ENCODE data around the gene TSGA10. TPM values are rescaled to one million over a fixed set of nuclear protein-coding genes. Genes with fewer than 3 reads are reported as not detected.
A peak's percentile ranks its signal among the peaks of the same experiment; 100 is the strongest.

Gene TSGA10
- total RNA-seq, 1 experiment from 2014 or later: 6.6 TPM

DNA sequence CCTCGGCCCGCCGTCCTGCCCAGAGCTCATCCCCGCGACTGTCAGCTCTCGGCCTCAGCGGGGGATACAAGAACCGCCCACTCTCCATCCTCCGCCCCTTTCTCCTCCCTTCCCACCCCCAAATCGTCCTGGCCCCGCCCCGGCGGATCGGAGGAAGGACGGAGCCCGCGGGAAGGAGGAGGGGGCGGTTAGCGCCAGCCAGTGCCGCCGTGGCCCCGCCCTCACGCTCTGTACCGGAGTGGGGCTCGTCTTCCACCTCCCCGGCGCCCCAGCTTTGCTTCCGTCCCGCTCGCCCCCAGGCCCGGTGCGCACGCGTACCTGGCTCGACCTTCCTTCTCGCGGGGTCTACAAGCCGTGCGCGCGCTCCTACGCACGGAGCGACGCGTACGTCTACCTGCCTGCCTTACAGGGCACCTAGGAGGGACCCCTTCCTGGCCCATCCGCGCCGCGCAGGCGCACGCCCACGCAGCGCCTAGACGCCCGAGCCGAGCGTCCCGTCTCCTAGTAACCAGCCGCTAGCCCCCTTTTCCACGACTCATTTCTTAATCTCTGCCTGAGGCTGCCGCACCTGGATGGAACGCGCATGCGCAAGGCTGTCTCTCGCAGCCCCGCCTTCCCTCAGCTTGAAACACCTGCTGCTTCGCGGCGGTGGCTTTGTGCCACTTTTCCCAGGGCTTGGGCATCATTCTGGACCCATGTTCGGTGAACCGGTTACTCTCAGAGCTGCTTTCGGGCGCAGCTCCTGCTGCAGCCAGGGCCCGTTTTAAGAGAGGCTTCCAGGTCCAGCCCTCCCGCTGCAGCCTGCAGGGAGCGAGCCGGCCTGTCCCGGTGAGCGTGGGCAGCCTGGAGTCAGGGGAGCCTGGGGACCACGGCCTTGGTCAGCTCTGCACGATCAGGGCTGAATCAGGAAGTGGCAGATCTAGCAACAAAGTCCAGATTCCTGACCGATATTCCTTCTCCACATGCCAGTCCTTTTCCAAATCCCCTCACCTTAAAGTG is 13.3 kb downstream of the TSGA10 start, which contains the start of gene C2orf15:
C2orf15 (plus strand) TSS at position 598 of the 999 bp plus-strand sequence. CDS start 8,852 bp downstream, outside the sequence.
- DNase-seq (ENCODE audit: low read depth, low spot score) (peak; percentile 87), ATAC-seq (peak; percentile 93)
- Histone ChIP-seq H3K36me3 (ENCODE audit: control insufficient read depth in 1 of 2, insufficient read depth in 2 of 2, low read length in 2 of 2) (no peaks in the 10 kb centered on the region), H3K27me3 (ENCODE audit: insufficient read depth, low read length) (no peaks in the 10 kb centered on the region), H3K9me3 (ENCODE audit: control insufficient read depth in 1 of 2, insufficient read depth in 1 of 2, low read depth in 1 of 2, low read length in 2 of 2) (no peaks in the 10 kb centered on the region), H2AFZ (ENCODE audit: low read depth, low read length, poor library complexity, severe bottlenecking) (peak within 1 kb of the TSS; percentile 74), H3K4me3 (replicated peaks in 1 of 2; ENCODE audit: low read depth in 1 of 2, low read length in 2 of 2) (peak within 1 kb of the TSS; percentile 60 to 75), H3K4me2 (ENCODE audit: low read length) (peak within 1 kb of the TSS; percentile 92), H3K27ac (ENCODE audit: low read depth, low read length) (peak within 1 kb of the TSS; percentile 87), H4K20me1 (ENCODE audit: insufficient read depth) (no peaks in the 10 kb centered on the region), H3K9ac (ENCODE audit: low read length) (peak within 1 kb of the TSS; percentile 71), H3K79me2 (ENCODE audit: insufficient read depth, low read length) (no peaks in the 10 kb centered on the region), H3K4me1 (ENCODE audit: control insufficient read depth in 1 of 2, insufficient read depth in 2 of 2, low read length in 2 of 2) (peaks cover 10 to 27% of the 10 kb centered on the region in 2 experiments), H3K9me2 (ENCODE audit: insufficient read depth) (no peaks in the 10 kb centered on the region)
- TSS peak; percentile 51 for BruUV-seq (replicated peaks)
- ChIA-PET RAD21 (ENCODE audit: low non-redundant PET in 1 of 2, low total read pairs in 2 of 2, uncharacterized antibody in 2 of 2, unreplicated experiment in 2 of 2) (no interaction called here), CTCF (interaction anchor here (2.1 kb wide), 1 partner anchor 492 kb away, joined by 9 read pairs; no protein-coding TSS in a partner anchor), POLR2A (interaction anchor here (1.4 to 2.2 kb wide), 4 partner anchors 13 to 195 kb away, joined by 5 to 9 read pairs (median 6); partner anchors contain the start of genes EIF5B, LIPT1, MITD1 and MRPL30)
- TF ChIP-seq YY1 (IDR thresholded peaks at IDR 0.05; ENCODE audit: extremely low read depth, insufficient replicate concordance, low read depth, low read length) (no peak), EGR1 (IDR thresholded peaks at IDR 0.05; ENCODE audit: low read depth) (peak; percentile 99), POLR2A (IDR thresholded peaks at IDR 0.05; ENCODE audit: borderline replicate concordance, extremely low read depth, insufficient read depth, insufficient read length) (peak; percentile 48), RAD21 (IDR thresholded peaks at IDR 0.05; ENCODE audit: low read depth) (no peak), SP1 (IDR thresholded peaks at IDR 0.05; ENCODE audit: low read depth) (peak; percentile 40; the same call in 1 of the 2 replicates), TCF7L2 (IDR thresholded peaks at IDR 0.05; ENCODE audit: borderline replicate concordance, extremely low read depth, insufficient read depth, insufficient read length) (peak; percentile 59), SIN3A (IDR thresholded peaks at IDR 0.05; ENCODE audit: low read depth) (peak; percentile 10; the same call in 1 of the 2 replicates), JUND (IDR thresholded peaks at IDR 0.05) (no peak), POLR2AphosphoS5 (IDR thresholded peaks at IDR 0.05; ENCODE audit: low read depth, low read length) (peak; percentile 98)
- TF ChIP-seq, protein P1, sequence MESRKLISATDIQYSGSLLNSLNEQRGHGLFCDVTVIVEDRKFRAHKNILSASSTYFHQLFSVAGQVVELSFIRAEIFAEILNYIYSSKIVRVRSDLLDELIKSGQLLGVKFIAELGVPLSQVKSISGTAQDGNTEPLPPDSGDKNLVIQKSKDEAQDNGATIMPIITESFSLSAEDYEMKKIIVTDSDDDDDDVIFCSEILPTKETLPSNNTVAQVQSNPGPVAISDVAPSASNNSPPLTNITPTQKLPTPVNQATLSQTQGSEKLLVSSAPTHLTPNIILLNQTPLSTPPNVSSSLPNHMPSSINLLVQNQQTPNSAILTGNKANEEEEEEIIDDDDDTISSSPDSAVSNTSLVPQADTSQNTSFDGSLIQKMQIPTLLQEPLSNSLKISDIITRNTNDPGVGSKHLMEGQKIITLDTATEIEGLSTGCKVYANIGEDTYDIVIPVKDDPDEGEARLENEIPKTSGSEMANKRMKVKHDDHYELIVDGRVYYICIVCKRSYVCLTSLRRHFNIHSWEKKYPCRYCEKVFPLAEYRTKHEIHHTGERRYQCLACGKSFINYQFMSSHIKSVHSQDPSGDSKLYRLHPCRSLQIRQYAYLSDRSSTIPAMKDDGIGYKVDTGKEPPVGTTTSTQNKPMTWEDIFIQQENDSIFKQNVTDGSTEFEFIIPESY (IDR thresholded peaks at IDR 0.05; ENCODE audit: extremely low read depth, insufficient replicate concordance, low read length): peak; percentile 71
- TF ChIP-seq, protein P2, sequence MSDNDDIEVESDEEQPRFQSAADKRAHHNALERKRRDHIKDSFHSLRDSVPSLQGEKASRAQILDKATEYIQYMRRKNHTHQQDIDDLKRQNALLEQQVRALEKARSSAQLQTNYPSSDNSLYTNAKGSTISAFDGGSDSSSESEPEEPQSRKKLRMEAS (IDR thresholded peaks at IDR 0.05): peak; percentile 44; the same call in 1 of the 2 replicates
- intact Hi-C loops (cut with micrococcal nuclease): no loop called here

Data from HCT116 (cell line).